ENCODE results near the gene MYO1G. TPM values are rescaled to one million over a fixed set of nuclear protein-coding genes. Genes with fewer than 3 reads are reported as not detected.

Gene MYO1G
- total and polyA plus RNA-seq, 10 of the 15 experiments (the other 5 are each of a cell fraction or from before 2014, with no cell fraction given), result 1.8 to 232 (median 134) TPM

DNA sequence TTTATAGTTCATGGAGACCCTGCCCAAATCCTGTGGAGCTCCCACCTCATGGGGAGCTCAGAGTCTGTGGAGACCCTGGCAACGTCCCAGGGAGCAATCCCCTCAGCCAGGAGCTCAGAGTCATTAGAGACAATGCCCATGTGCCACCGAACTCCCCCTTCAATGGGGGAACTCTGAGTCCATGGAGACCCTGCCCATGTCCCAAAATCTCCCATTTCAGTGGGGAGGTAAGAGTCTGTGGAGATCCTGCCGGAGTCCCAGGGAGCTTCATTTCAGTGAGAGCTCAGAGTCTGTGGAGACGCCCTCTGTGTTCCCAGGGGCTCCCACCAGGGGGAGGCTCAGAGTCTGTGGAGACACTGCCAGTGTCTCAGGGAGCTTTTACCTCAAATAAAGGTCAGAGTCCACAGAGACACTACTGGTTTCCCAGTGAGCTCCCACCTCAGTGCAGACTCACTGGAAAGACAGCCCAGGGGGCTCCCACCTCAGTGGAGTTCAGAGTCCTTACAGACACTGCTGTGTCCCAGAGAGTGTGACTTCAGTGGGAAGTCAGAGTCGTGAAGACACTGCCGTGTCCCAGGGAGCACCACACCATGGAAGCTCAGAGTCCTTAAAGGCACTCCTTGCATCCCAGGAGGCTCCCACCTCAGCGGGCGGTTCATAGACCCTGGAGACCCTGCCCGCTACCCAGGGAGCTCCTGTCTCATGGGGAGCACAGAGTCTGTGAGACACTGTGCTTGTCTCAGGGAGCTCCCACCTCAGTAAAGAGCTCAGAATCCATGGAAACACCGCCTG lies 5.0 kb downstream of the MYO1G start:
- Histone ChIP-seq H3K9me3 (replicated peaks; ENCODE audit: control insufficient read depth, insufficient read depth, low read length) (no peaks in the 10 kb centered on the region), H3K27me3 (replicated peaks in 1 of 2; ENCODE audit: control insufficient read depth in 2 of 2, insufficient read depth in 2 of 2, low read length in 1 of 2) (no peaks in the 10 kb centered on the region), H2AFZ (ENCODE audit: control insufficient read depth, low read depth, low read length) (no peak overlapping the region), H3K4me1 (ENCODE audit: control insufficient read depth, insufficient read depth, low read length) (peaks cover 24% of the 10 kb centered on the region), H3K79me2 (ENCODE audit: control insufficient read depth, insufficient read depth, low read length) (peaks cover 57% of the 10 kb centered on the region), H3K9ac (ENCODE audit: control insufficient read depth, insufficient read depth, low read length) (no peak overlapping the region), H3K27ac (ENCODE audit: control insufficient read depth, insufficient read depth) (no peak overlapping the region), H3K36me3 (ENCODE audit: control insufficient read depth in 2 of 2, insufficient read depth in 2 of 2, low read length in 1 of 2) (peaks cover 50 to 54% of the 10 kb centered on the region in 2 experiments), H3K4me2 (ENCODE audit: control insufficient read depth, insufficient read depth) (peak overlapping the region; percentile 99; the same call in 1 of the 2 replicates), H3K4me3 (no peak overlapping the region), H4K20me1 (ENCODE audit: control insufficient read depth, insufficient read depth) (peaks cover 19% of the 10 kb centered on the region)
- BruUV-seq (replicated peaks), result no TSS peak
- DNase-seq (ENCODE audit: low read depth, low spot score) (no peak), FAIRE-seq (no peak), ATAC-seq (peak; percentile 56)
- ChIA-PET SMC1A (ENCODE audit: uncharacterized antibody, unreplicated experiment) (interaction anchor here (0.6 to 16.7 kb wide), 40 partner anchors 10 to 383 kb away, joined by 3 to 303 read pairs (median 4); partner anchors contain the start of genes CCM2 and TBRG4), CTCF (interaction anchor here (0.6 to 6.9 kb wide), 48 partner anchors 9 to 387 kb away, joined by 3 to 219 read pairs (median 5); partner anchors contain the start of genes CCM2, PURB and TBRG4), POLR2A (interaction anchor here (0.5 to 2.6 kb wide), 15 partner anchors 10 to 349 kb away, joined by 3 to 21 read pairs (median 5); partner anchors contain the start of genes CCM2 and TBRG4), RAD21 (ENCODE audit: unreplicated experiment) (interaction anchor here (0.6 to 14.6 kb wide), 31 partner anchors 10 to 368 kb away, joined by 3 to 303 read pairs (median 5); partner anchors contain the start of genes CCM2, H2AZ2, OGDH and TBRG4)
- in situ Hi-C loops (cut with MboI) (loop anchor here (10.0 kb wide), 1 partner anchor 161 kb away; no protein-coding TSS in a partner anchor), intact Hi-C loops (cut with micrococcal nuclease; ENCODE audit: unreplicated experiment) (loop anchor here (1.0 kb wide), 1 partner anchor 162 kb away; no protein-coding TSS in a partner anchor)
- no peak for TF ChIP-seq NR2C1 (IDR thresholded peaks at IDR 0.05)
- TF ChIP-seq SMC3 (IDR thresholded peaks at IDR 0.05; ENCODE audit: borderline replicate concordance, low read length), result peak; percentile 81
- TF ChIP-seq, protein P1, sequence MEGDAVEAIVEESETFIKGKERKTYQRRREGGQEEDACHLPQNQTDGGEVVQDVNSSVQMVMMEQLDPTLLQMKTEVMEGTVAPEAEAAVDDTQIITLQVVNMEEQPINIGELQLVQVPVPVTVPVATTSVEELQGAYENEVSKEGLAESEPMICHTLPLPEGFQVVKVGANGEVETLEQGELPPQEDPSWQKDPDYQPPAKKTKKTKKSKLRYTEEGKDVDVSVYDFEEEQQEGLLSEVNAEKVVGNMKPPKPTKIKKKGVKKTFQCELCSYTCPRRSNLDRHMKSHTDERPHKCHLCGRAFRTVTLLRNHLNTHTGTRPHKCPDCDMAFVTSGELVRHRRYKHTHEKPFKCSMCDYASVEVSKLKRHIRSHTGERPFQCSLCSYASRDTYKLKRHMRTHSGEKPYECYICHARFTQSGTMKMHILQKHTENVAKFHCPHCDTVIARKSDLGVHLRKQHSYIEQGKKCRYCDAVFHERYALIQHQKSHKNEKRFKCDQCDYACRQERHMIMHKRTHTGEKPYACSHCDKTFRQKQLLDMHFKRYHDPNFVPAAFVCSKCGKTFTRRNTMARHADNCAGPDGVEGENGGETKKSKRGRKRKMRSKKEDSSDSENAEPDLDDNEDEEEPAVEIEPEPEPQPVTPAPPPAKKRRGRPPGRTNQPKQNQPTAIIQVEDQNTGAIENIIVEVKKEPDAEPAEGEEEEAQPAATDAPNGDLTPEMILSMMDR (IDR thresholded peaks at IDR 0.05 in 2 of 3, conservative IDR thresholded peaks at IDR 0.05 in 1 of 3; ENCODE audit: control insufficient read depth in 2 of 3, extremely low read depth in 1 of 3, insufficient read depth in 1 of 3, low read depth in 3 of 3, low read length in 3 of 3), result peak; percentile 56 to 77 (median 62)
- peak; percentile 58 for TF ChIP-seq RAD21 (IDR thresholded peaks at IDR 0.05; ENCODE audit: insufficient read depth, low read depth, low read length)
- TF ChIP-seq NFXL1 (IDR thresholded peaks at IDR 0.05; ENCODE audit: borderline replicate concordance), result no peak
- TF ChIP-seq ZNF207 (IDR thresholded peaks at IDR 0.05; ENCODE audit: borderline replicate concordance), result no peak
- TF ChIP-seq SPI1 (IDR thresholded peaks at IDR 0.05; ENCODE audit: borderline replicate concordance, insufficient read depth, low read depth, low read length), result no peak
- WGBS (ENCODE audit: insufficient coverage, insufficient replicate concordance, low lambda C conversion rate, missing lambda C conversion rate), result 74% methylated on average over 10 of the region's 10 CpGs

All from GM12878 (cell line).